ENCODE data around the gene UBE3C.
"Not testable (repeated sequence)": the region's sequence is repeated elsewhere in the genome, so short reads cannot be mapped to it uniquely, and the experiment has no call there.

Gene UBE3C

GRCh38 chr7:157272351-157273207 lies 133.9 kb downstream of the UBE3C start:
- no peaks in the 10 kb centered on the region for H3K79me2 ChIP-seq (ENCODE audit: control insufficient read depth, low read length)
- peaks cover 20% of the 10 kb centered on the region for H3K36me3 ChIP-seq (ENCODE audit: control insufficient read depth, low read length)
- no peak overlapping the region for H3K4me3 ChIP-seq (ENCODE audit: low read length)
- TF ChIP-seq EZH2phosphoT487 (IDR thresholded peaks at IDR 0.05; ENCODE audit: borderline replicate concordance, low read length) = no peak
- TF ChIP-seq, protein P1, sequence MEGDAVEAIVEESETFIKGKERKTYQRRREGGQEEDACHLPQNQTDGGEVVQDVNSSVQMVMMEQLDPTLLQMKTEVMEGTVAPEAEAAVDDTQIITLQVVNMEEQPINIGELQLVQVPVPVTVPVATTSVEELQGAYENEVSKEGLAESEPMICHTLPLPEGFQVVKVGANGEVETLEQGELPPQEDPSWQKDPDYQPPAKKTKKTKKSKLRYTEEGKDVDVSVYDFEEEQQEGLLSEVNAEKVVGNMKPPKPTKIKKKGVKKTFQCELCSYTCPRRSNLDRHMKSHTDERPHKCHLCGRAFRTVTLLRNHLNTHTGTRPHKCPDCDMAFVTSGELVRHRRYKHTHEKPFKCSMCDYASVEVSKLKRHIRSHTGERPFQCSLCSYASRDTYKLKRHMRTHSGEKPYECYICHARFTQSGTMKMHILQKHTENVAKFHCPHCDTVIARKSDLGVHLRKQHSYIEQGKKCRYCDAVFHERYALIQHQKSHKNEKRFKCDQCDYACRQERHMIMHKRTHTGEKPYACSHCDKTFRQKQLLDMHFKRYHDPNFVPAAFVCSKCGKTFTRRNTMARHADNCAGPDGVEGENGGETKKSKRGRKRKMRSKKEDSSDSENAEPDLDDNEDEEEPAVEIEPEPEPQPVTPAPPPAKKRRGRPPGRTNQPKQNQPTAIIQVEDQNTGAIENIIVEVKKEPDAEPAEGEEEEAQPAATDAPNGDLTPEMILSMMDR (IDR thresholded peaks at IDR 0.05; ENCODE audit: low read depth, low read length, poor library complexity, severe bottlenecking) = no peak
- no peak overlapping the region for H3K4me2 ChIP-seq (ENCODE audit: low read length)
- H3K9me3 ChIP-seq (ENCODE audit: control insufficient read depth, insufficient read depth, low read length) = no peaks in the 10 kb centered on the region
- no peak overlapping the region for H3K27ac ChIP-seq (ENCODE audit: low read depth, low read length)
- H4K20me1 ChIP-seq (ENCODE audit: control insufficient read depth, insufficient read depth, low read depth, low read length) = 0 out of 2 replicates have a peak, but pooled peaks cover 6% of the 10 kb centered on the region
- H3K27me3 ChIP-seq (ENCODE audit: control insufficient read depth, low read length) = no peaks in the 10 kb centered on the region
- H3K9me2 ChIP-seq (replicated peaks; ENCODE audit: control insufficient read depth, low read length) = no peaks in the 10 kb centered on the region
- 0 out of 2 replicates have a peak, but pooled peaks cover 3% of the 10 kb centered on the region for H3F3A ChIP-seq (ENCODE audit: control insufficient read depth, insufficient read depth)
- peaks cover 5% of the 10 kb centered on the region; the same call in 1 of the 2 replicates for H3K4me1 ChIP-seq (ENCODE audit: control insufficient read depth, low read length)

DNA sequence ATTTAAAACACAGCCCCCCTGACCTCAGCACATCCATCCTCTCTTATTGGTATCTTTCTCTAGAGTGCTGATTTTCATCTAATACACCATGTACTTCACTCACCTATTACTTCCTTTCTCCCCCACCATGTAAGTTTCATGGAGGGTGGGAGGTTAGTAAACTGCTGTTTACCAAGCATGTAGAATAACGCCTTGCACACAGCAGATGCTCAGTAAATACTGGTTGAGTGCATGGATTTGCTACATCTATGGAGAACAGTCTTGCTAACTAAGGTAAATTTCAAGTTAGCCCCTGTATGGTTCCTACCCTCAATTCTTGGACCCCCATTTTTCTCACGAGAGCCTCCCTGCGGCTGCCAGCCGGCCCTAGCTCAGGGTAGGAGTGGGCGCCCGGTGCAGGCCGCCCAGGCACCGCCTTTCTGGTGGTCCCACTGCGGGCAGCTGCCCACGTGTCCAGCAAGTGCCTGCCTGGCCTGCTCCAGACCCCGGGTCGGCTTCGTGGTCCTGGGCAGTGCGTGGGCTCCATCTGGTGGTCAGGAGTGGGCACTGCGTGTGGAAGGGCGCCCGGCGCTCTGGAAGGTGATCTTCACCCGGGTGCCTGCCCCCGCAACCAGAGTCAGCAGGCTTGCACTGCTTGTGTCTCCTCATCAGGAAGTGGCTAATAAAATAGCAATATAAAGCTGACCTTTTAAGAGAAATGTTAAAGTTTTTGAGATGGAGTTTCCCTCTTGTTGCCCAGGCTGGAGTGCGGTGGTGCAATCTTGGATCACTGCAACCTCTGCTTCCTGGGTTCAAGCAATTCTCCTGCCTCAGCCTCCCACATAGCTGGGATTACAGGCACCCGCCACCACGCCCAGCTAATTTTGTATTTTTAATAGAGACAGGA lies 134.7 kb downstream of the UBE3C start:
- H3K9me3 ChIP-seq (ENCODE audit: control insufficient read depth, insufficient read depth, low read length) = no peaks in the 10 kb centered on the region
- 0 out of 2 replicates have a peak, but pooled peaks cover 6% of the 10 kb centered on the region for H4K20me1 ChIP-seq (ENCODE audit: control insufficient read depth, insufficient read depth, low read depth, low read length)
- H3F3A ChIP-seq (ENCODE audit: control insufficient read depth, insufficient read depth) = 0 out of 2 replicates have a peak, but pooled peaks cover 3% of the 10 kb centered on the region
- H3K36me3 ChIP-seq (ENCODE audit: control insufficient read depth, low read length) = peaks cover 12% of the 10 kb centered on the region; the same call in 1 of the 2 replicates
- peaks cover 5% of the 10 kb centered on the region; the same call in 1 of the 2 replicates for H3K4me1 ChIP-seq (ENCODE audit: control insufficient read depth, low read length)
- no peak for TF ChIP-seq EZH2phosphoT487 (IDR thresholded peaks at IDR 0.05; ENCODE audit: borderline replicate concordance, low read length)
- TF ChIP-seq, protein P1 (IDR thresholded peaks at IDR 0.05; ENCODE audit: low read depth, low read length, poor library complexity, severe bottlenecking) = peak; percentile 99
- H3K27ac ChIP-seq (ENCODE audit: low read depth, low read length) = no peak overlapping the region
- H3K27me3 ChIP-seq (ENCODE audit: control insufficient read depth, low read length) = no peaks in the 10 kb centered on the region
- H3K9me2 ChIP-seq (replicated peaks; ENCODE audit: control insufficient read depth, low read length) = no peaks in the 10 kb centered on the region
- H3K4me2 ChIP-seq (ENCODE audit: low read length) = peak overlapping the region; percentile 17; the same call in 1 of the 2 replicates
- no peaks in the 10 kb centered on the region for H3K79me2 ChIP-seq (ENCODE audit: control insufficient read depth, low read length)
- H3K4me3 ChIP-seq (ENCODE audit: low read length) = no peak overlapping the region

DNA sequence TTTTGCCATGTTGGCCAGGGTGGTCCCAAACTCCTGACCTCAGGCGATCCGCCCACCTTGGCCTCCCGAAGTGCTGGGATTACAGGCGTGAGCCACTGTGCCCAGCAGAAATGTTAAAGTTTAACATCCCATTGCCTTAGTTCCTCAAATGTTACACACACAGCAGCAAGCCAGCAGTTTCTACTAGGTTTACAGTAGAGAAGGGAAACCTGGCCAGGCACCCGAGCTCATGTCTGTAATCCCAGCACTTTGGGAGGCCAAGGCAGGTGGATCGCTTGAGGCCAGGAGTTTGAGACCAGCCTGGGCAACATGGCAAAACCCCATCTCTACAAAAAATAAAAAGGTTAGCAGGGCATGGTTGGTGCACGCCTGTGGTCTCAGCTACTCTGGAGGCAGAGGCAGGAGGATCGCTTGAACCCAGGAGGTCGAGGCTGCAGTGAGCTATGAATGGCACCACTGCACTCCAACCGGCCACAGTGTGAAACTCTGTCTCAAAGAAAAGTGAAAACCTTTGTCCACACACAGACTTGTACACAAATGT lies 135.4 kb downstream of the UBE3C start:
- not testable (repeated sequence) for H3F3A ChIP-seq (ENCODE audit: control insufficient read depth, insufficient read depth); H4K20me1 ChIP-seq (ENCODE audit: control insufficient read depth, insufficient read depth, low read depth, low read length); H3K79me2 ChIP-seq (ENCODE audit: control insufficient read depth, low read length); H3K9me2 ChIP-seq (replicated peaks; ENCODE audit: control insufficient read depth, low read length); H3K4me3 ChIP-seq (ENCODE audit: low read length); H3K36me3 ChIP-seq (ENCODE audit: control insufficient read depth, low read length); H3K9me3 ChIP-seq (ENCODE audit: control insufficient read depth, insufficient read depth, low read length); H3K27me3 ChIP-seq (ENCODE audit: control insufficient read depth, low read length); H3K4me2 ChIP-seq (ENCODE audit: low read length); H3K27ac ChIP-seq (ENCODE audit: low read depth, low read length); H3K4me1 ChIP-seq (ENCODE audit: control insufficient read depth, low read length)

All from DOHH2 (cell line).